Sigmoid colon (tissue), 4 donors: ENCODE data around the gene FTO.

Source experiments
- EP300 ChIP-seq, 4 donors: sonication (generic); formaldehyde crosslinking; IDR thresholded peaks; one replicate each; pipeline ENCODE4 v1.6.1; 2017; ENCODE audit warnings: antibody characterized with exemption in 4 of 4
- POLR2A ChIP-seq, 2 donors: fragments of 450-650 bp; IDR thresholded peaks; one replicate each; pipeline ENCODE4 v1.6.1; 2016; ENCODE audit warnings: antibody characterized with exemption in 2 of 2, mild to moderate bottlenecking in 2 of 2, moderate library complexity in 2 of 2
- TF ChIP-seq, protein P1 (sequence below), 4 experiments: fragments of 450-650 bp in 3 of 4; fragments of 200-600 bp in 1 of 4; IDR thresholded peaks; one replicate each; pipeline ENCODE4 v1.5.1; 2016 to 2019; ENCODE audit warnings: antibody characterized with exemption in 4 of 4, mild to moderate bottlenecking in 3 of 4, moderate library complexity in 2 of 4

DNA sequence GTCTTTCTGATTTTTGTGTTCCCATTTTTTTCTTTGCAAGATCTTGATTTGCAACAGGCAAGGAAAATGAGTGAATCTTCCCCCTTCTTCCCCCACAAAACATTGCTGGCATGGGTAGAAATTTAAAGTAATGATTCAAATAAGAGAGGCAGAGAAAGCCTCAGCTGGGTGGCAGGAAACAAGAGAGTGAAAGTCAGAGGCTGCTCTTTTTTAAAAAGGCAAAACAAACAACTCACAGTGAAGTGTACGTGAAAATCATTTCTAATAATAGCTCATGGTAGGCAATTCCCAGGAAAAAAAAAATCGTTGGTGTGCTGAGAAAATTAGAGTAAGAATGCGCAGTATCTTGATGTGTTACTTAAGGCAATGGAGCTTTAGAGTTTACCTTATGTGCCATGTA lies 229.5 kb downstream of the FTO start:
- TF ChIP-seq, protein P1, sequence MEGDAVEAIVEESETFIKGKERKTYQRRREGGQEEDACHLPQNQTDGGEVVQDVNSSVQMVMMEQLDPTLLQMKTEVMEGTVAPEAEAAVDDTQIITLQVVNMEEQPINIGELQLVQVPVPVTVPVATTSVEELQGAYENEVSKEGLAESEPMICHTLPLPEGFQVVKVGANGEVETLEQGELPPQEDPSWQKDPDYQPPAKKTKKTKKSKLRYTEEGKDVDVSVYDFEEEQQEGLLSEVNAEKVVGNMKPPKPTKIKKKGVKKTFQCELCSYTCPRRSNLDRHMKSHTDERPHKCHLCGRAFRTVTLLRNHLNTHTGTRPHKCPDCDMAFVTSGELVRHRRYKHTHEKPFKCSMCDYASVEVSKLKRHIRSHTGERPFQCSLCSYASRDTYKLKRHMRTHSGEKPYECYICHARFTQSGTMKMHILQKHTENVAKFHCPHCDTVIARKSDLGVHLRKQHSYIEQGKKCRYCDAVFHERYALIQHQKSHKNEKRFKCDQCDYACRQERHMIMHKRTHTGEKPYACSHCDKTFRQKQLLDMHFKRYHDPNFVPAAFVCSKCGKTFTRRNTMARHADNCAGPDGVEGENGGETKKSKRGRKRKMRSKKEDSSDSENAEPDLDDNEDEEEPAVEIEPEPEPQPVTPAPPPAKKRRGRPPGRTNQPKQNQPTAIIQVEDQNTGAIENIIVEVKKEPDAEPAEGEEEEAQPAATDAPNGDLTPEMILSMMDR (IDR thresholded peaks at IDR 0.05): no peak
- no peak for TF ChIP-seq POLR2A (IDR thresholded peaks at IDR 0.05)
- no peak for TF ChIP-seq EP300 (IDR thresholded peaks at IDR 0.05)
